Liver (tissue), 3 donors: ENCODE measurements around the gene EPB41L4A.

Experiments used
- GABPA ChIP-seq, 2 donors: IDR thresholded peaks in 1 of 2; conservative IDR thresholded peaks in 1 of 2; 2 replicates each; pipeline ENCODE4 v1.6.1; 2016; ENCODE audit warnings: antibody characterized with exemption in 2 of 2, mild to moderate bottlenecking in 1 of 2, moderate library complexity in 1 of 2
- RXRA ChIP-seq, 2 donors: IDR thresholded peaks; 2 replicates each; pipeline ENCODE4 v1.6.1; 2017 to 2018; ENCODE audit warnings: antibody characterized with exemption in 2 of 2, mild to moderate bottlenecking in 1 of 2
- SP1 ChIP-seq: IDR thresholded peaks from 2 replicates; pipeline ENCODE4 v1.6.1; 2018; ENCODE audit warnings: antibody characterized with exemption, mild to moderate bottlenecking
- TAF1 ChIP-seq: conservative IDR thresholded peaks from 2 replicates; pipeline ENCODE4 v1.6.1; 2016; ENCODE audit warnings: antibody characterized with exemption, mild to moderate bottlenecking
- YY1 ChIP-seq: IDR thresholded peaks from 2 replicates; pipeline ENCODE4 v1.6.1; 2016; ENCODE audit warnings: antibody characterized with exemption, mild to moderate bottlenecking
- TF ChIP-seq, protein P1 (sequence below): fragments of 150-350 bp; IDR thresholded peaks from 2 replicates; pipeline ENCODE4 v1.5.1; 2017; ENCODE audit warnings: improper control_type of control experiment, low read depth, low read length; ENCODE audit not compliant: missing input control
- TF ChIP-seq, protein P2 (sequence below): IDR thresholded peaks from 2 replicates; pipeline ENCODE4 v1.6.1; 2016; ENCODE audit warnings: antibody characterized with exemption
- donor health status: healthy.
- donor health status: healthy.

DNA sequence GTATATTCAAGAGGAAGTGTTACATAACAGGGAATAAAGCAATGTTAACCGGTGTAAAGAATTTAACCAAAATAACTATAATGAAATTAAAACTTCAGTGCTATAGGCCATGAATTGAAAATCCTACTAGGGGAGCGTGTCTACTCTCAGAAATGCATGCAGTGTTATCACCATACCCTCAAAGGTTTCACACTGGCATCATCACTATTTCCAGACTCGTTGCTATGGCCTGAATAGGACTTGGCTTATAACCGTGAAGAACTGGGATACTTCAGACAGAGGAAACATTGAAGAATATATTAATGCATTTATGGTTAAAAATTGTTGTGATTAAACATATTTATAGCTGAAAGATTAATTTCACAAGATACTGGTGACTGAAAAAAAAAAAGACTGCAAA is 154.9 kb downstream of the EPB41L4A start:
- TF ChIP-seq SP1 (no peak), TAF1 (no peak), RXRA (IDR thresholded peaks at IDR 0.05) (no peak), YY1 (no peak), GABPA (IDR thresholded peaks at IDR 0.05 in 1 of 2, conservative IDR thresholded peaks at IDR 0.05 in 1 of 2) (no peak)
- TF ChIP-seq, protein P1, sequence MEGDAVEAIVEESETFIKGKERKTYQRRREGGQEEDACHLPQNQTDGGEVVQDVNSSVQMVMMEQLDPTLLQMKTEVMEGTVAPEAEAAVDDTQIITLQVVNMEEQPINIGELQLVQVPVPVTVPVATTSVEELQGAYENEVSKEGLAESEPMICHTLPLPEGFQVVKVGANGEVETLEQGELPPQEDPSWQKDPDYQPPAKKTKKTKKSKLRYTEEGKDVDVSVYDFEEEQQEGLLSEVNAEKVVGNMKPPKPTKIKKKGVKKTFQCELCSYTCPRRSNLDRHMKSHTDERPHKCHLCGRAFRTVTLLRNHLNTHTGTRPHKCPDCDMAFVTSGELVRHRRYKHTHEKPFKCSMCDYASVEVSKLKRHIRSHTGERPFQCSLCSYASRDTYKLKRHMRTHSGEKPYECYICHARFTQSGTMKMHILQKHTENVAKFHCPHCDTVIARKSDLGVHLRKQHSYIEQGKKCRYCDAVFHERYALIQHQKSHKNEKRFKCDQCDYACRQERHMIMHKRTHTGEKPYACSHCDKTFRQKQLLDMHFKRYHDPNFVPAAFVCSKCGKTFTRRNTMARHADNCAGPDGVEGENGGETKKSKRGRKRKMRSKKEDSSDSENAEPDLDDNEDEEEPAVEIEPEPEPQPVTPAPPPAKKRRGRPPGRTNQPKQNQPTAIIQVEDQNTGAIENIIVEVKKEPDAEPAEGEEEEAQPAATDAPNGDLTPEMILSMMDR, result no peak
- TF ChIP-seq, protein P2, sequence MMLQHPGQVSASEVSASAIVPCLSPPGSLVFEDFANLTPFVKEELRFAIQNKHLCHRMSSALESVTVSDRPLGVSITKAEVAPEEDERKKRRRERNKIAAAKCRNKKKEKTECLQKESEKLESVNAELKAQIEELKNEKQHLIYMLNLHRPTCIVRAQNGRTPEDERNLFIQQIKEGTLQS, result no peak
